HG02840 (cell line): ENCODE measurements around the gene PROZ.

Experiments used
- ATAC-seq: cut with Tn5 transposase; IDR thresholded peaks from one replicate; pipeline ENCODE4 v1.9.1; 2021; ENCODE audit warnings: mild to moderate bottlenecking, moderate library complexity, moderate number of reproducible peaks; ENCODE audit not compliant: unreplicated experiment, low FRiP score

The PROZ gene

GRCh38 chr13:113139577-113139976 lies 18.9 kb upstream of the PROZ start:
- no peak for ATAC-seq

- no peak for ATAC-seq
Measured at GRCh38 chr13:113140677-113141600, 17.5 kb upstream of the PROZ start.

- no peak for ATAC-seq
Measured at GRCh38 chr13:113141601-113141970, 16.9 kb upstream of the PROZ start.

GRCh38 chr13:113142876-113143275 lies 15.6 kb upstream of the PROZ start:
- ATAC-seq, result no peak

GRCh38 chr13:113143466-113144254 lies 14.8 kb upstream of the PROZ start:
- ATAC-seq, result no peak

GRCh38 chr13:113144255-113144629 lies 14.2 kb upstream of the PROZ start:
- ATAC-seq, result no peak

GRCh38 chr13:113145496-113145895 lies 13.0 kb upstream of the PROZ start:
- no peak for ATAC-seq

- no peak for ATAC-seq
Measured at GRCh38 chr13:113145911-113146598, 12.4 kb upstream of the PROZ start.

- no peak for ATAC-seq
Measured at GRCh38 chr13:113146750-113147149, 11.7 kb upstream of the PROZ start.

GRCh38 chr13:113147206-113147605 lies 11.2 kb upstream of the PROZ start:
- ATAC-seq, result no peak

- ATAC-seq, result no peak
Measured at GRCh38 chr13:113148407-113148806, 10.0 kb upstream of the PROZ start.

GRCh38 chr13:113148940-113149503 lies 9.4 kb upstream of the PROZ start:
- no peak for ATAC-seq

GRCh38 chr13:113149711-113150549 lies 8.5 kb upstream of the PROZ start:
- no peak for ATAC-seq

GRCh38 chr13:113150550-113151365 lies 7.7 kb upstream of the PROZ start:
- no peak for ATAC-seq

- no peak for ATAC-seq
Measured at GRCh38 chr13:113151745-113152690, 6.4 kb upstream of the PROZ start.

- ATAC-seq, result no peak
Measured at GRCh38 chr13:113152691-113152983, 5.8 kb upstream of the PROZ start.

- ATAC-seq, result no peak
Measured at GRCh38 chr13:113152984-113153809, 5.3 kb upstream of the PROZ start.
